HepG2 (cell line): ENCODE results near the gene CDC42SE1. TPM values are rescaled to one million over a fixed set of nuclear protein-coding genes. Genes with fewer than 3 reads are reported as not detected.

Experiments
- ATAC-seq: fragments of 200-7000 bp; cut with Tn5 transposase; 3 replicates; pipeline ENCODE4 v1.9.1; 2020; ENCODE audit warnings: mild to moderate bottlenecking, moderate library complexity
- BruUV-seq: library from RNA; stranded (reverse); fragments of 400-500 nt; replicated peaks from 2 replicates; lab custom pipeline; 2021; lab: Mats Ljungman, UMichigan
- CTCF ChIA-PET: fragments of 300-600 bp; formaldehyde crosslinking; extraction: SDS; loops from one replicate; lab custom pipeline; 2021; ENCODE audit warnings: low total read pairs, inconsistent platforms, low intra/inter-chr PET ratio; lab: Yijun Ruan, JAX
- POLR2A ChIA-PET: fragments of 350-600 bp; sonication (Branson Sonifier 250); formaldehyde crosslinking; loops from one replicate; lab custom pipeline; 2020; ENCODE audit warnings: antibody characterized with exemption, inconsistent platforms; lab: Yijun Ruan, JAX
- DNase-seq: peaks from one replicate; pipeline ENCODE4 v3.0.0-alpha.2; 2015; ENCODE audit warnings: low spot score
- FAIRE-seq: peaks from 3 replicates; lab custom pipeline; 2011; peaks lifted over from hg19 to GRCh38; lab: Jason Lieb, UNC
- H2AFZ ChIP-seq: one replicate; pipeline ENCODE4 v1.6.1; 2011; ENCODE audit warnings: low read length, inconsistent platforms
- H3K27ac ChIP-seq: fragments of 300-600 bp; 3 replicates; pipeline ENCODE4 v1.8.0; 2011; ENCODE audit warnings: mixed run types, mild to moderate bottlenecking, mixed read lengths, low read length, inconsistent platforms; ENCODE audit not compliant: insufficient read depth; ENCODE audit errors: extremely low read length
- H3K27me3 ChIP-seq, 2 experiments: fragments of 200-600 bp in 1 of 2; 2 replicates in 1 of 2; 3 replicates in 1 of 2; pipeline versions ENCODE4 v1.6.0 to v1.8.0; 2011; ENCODE audit warnings: low read length in 2 of 2, mild to moderate bottlenecking in 2 of 2, moderate library complexity in 2 of 2, inconsistent platforms in 1 of 2; ENCODE audit not compliant: insufficient read depth in 2 of 2, control insufficient read depth in 1 of 2
- H3K36me3 ChIP-seq, 2 experiments: fragments of 200-600 bp in 1 of 2; replicated peaks in 1 of 2; 2 replicates in 1 of 2; 3 replicates in 1 of 2; pipeline versions ENCODE4 v1.5.1 to v1.8.0; 2011; ENCODE audit warnings: low read length in 2 of 2, inconsistent platforms in 1 of 2; ENCODE audit not compliant: insufficient read depth in 2 of 2, control insufficient read depth in 1 of 2
- H3K4me1 ChIP-seq: 2 replicates; pipeline ENCODE4 v1.5.1; 2012; ENCODE audit warnings: low read length, inconsistent platforms; ENCODE audit not compliant: insufficient read depth
- H3K4me2 ChIP-seq: 2 replicates; pipeline ENCODE4 v1.6.0; 2011; ENCODE audit warnings: low read depth, low read length, inconsistent platforms
- H3K4me3 ChIP-seq, 3 experiments: fragments of 200-600 bp in 1 of 3; sonication (generic), shearing (Covaris generic) in 1 of 3; replicated peaks in 1 of 3; 2 replicates each; pipeline ENCODE4 v1.5.1; 2011 to 2016; ENCODE audit warnings: low read length in 3 of 3, inconsistent platforms in 2 of 3, low read depth in 2 of 3, mild to moderate bottlenecking in 2 of 3, control low read depth in 1 of 3, mixed read lengths in 1 of 3; ENCODE audit not compliant: insufficient read depth in 1 of 3
- H3K79me2 ChIP-seq: one replicate; pipeline ENCODE4 v1.6.1; 2011; ENCODE audit warnings: low read length, inconsistent platforms; ENCODE audit not compliant: insufficient read depth
- H3K9ac ChIP-seq: 2 replicates; pipeline ENCODE4 v1.6.0; 2011; ENCODE audit warnings: mild to moderate bottlenecking, low read depth, low read length, inconsistent platforms; ENCODE audit not compliant: insufficient read depth
- H3K9me3 ChIP-seq: 2 replicates; pipeline ENCODE4 v1.5.1; 2012; ENCODE audit warnings: mild to moderate bottlenecking, low read length
- H4K20me1 ChIP-seq: 2 replicates; pipeline ENCODE4 v1.6.0; 2011; ENCODE audit warnings: inconsistent platforms, mild to moderate bottlenecking, low read length, moderate library complexity; ENCODE audit not compliant: insufficient read depth
- ARID2 ChIP-seq: sonication (generic); formaldehyde crosslinking; IDR thresholded peaks from 2 replicates; pipeline ENCODE4 v1.8.1; 2022; ENCODE audit warnings: mild to moderate bottlenecking, missing genetic modification reagents, borderline replicate concordance
- BATF2 ChIP-seq: sonication (generic); formaldehyde crosslinking; IDR thresholded peaks from 2 replicates; pipeline ENCODE4 v1.8.0; 2022; ENCODE audit warnings: mild to moderate bottlenecking, missing genetic modification reagents, moderate library complexity
- CENPBD1 ChIP-seq: sonication (generic); formaldehyde crosslinking; IDR thresholded peaks from 2 replicates; pipeline ENCODE4 v1.8.0; 2022; ENCODE audit warnings: missing genetic modification reagents, low read depth, mild to moderate bottlenecking, borderline replicate concordance
- CSRNP1 ChIP-seq: sonication (generic); formaldehyde crosslinking; IDR thresholded peaks from 2 replicates; pipeline ENCODE4 v1.8.1; 2023; ENCODE audit warnings: mild to moderate bottlenecking, missing genetic modification reagents
- HNRNPUL1 ChIP-seq: fragments of 200-400 bp; formaldehyde crosslinking; IDR thresholded peaks from 2 replicates; pipeline ENCODE4 v1.6.1; 2017; ENCODE audit warnings: low read depth, mild to moderate bottlenecking, low read length, moderate library complexity
- SOX5 ChIP-seq: IDR thresholded peaks from 2 replicates; pipeline ENCODE4 v1.6.1; 2016; ENCODE audit warnings: borderline replicate concordance
- TOPORS ChIP-seq: sonication (generic); formaldehyde crosslinking; IDR thresholded peaks from 2 replicates; pipeline ENCODE4 v1.8.0; 2023; ENCODE audit warnings: mild to moderate bottlenecking, missing genetic modification reagents
- ZNF143 ChIP-seq: sonication (generic); formaldehyde crosslinking; IDR thresholded peaks from 2 replicates; pipeline ENCODE4 v1.4.0; 2020; ENCODE audit warnings: missing genetic modification reagents
- ZNF580 ChIP-seq: IDR thresholded peaks from 2 replicates; pipeline ENCODE4 v1.6.1; 2016; ENCODE audit warnings: low read depth, borderline replicate concordance
- WGBS: methylation state at CpG from one replicate; pipeline ENCODE4 v1.1.6; 2017; ENCODE audit warnings: low lambda C conversion rate; 5-methylcytosine and 5-hydroxymethylcytosine counted together
- in situ Hi-C: cut with HindIII; loops from 2 replicates; pipeline ENCODE4 v1.10.0; 2017; ENCODE audit warnings: low pct_unique_long_range_greater_than_20kb; ENCODE audit not compliant: extremely low pct_ligation_motif_present
- intact Hi-C: fragments of 100-400 bp; cut with micrococcal nuclease; formaldehyde crosslinking; loops from one replicate; pipeline ENCODE4 v1.10.0; 2022; ENCODE audit not compliant: unreplicated experiment
- polyA plus RNA-seq, 8 experiments: library from polyadenylated mRNA; depleted of rRNA in 3 of 8; stranded (reverse) in 7 of 8; unstranded in 1 of 8; fragments of >200 nt; fragmentation: Illumina TruSeq in 4 of 8; extraction: Trizol in 4 of 8; gene quantifications; 2 replicates each; pipeline versions ENCODE4 v1.2.1 to v1.2.3, GENCODE V29; 2011 to 2016; ENCODE audit warnings: low read depth in 4 of 8, missing spikeins in 1 of 8, mixed read lengths in 1 of 8; ENCODE audit not compliant: insufficient read depth in 1 of 8
- total RNA-seq, 5 experiments: library from RNA; depleted of rRNA; stranded (reverse); fragments of >200 nt; fragmentation: Illumina TruSeq; extraction: Trizol; gene quantifications; 2 replicates each; pipeline ENCODE4 v1.2.3, GENCODE V29; 2016; ENCODE audit warnings: low read depth in 1 of 5

Gene CDC42SE1
- total and polyA plus RNA-seq, 2 of the 13 experiments (the other 11 are each of a cell fraction or from before 2014, with no cell fraction given), result 17.6 to 17.9 TPM

GRCh38 chr1:151009674-151010345 is 49.6 kb downstream of the CDC42SE1 start:
- DNase-seq, result no peak
- BruUV-seq, result no TSS peak
- no peaks in the 10 kb centered on the region; a peak in 1 of 5 replicates for H3K27me3 ChIP-seq
- peak overlapping the region; percentile 100 for H3K27ac ChIP-seq
- CTCF ChIA-PET, result no interaction called here
- WGBS, result 96% methylated on average over 8 of the region's 8 CpGs
- H3K79me2 ChIP-seq, result peaks cover 28% of the 10 kb centered on the region
- H3K9me3 ChIP-seq, result no peaks in the 10 kb centered on the region
- FAIRE-seq, result no peak
- POLR2A ChIA-PET, result no interaction called here
- ATAC-seq, result no peak
- H3K9ac ChIP-seq, result peak overlapping the region; percentile 98
- no peaks in the 10 kb centered on the region for H3K36me3 ChIP-seq
- no peak overlapping the region for H2AFZ ChIP-seq
- in situ Hi-C loops (no loop called here), intact Hi-C loops (loop anchor here (5.0 kb wide), 3 partner anchors 37 to 137 kb away; partner anchors contain the start of genes C1orf56, CERS2 and SEMA6C)
- peak overlapping the region; percentile 93 for H3K4me2 ChIP-seq
- TF ChIP-seq HNRNPUL1, result no peak
- peak overlapping the region in 2 of 3 experiments; percentile 91 to 99; a peak in 3 of 6 replicates for H3K4me3 ChIP-seq
- H3K4me1 ChIP-seq, result peaks cover 78% of the 10 kb centered on the region
- H4K20me1 ChIP-seq, result no peaks in the 10 kb centered on the region

- DNase-seq (no peak), FAIRE-seq (no peak), ATAC-seq (no peak)
- Histone ChIP-seq H3K4me3 (peak overlapping the region; percentile 66 to 99 (median 91)), H3K4me2 (peak overlapping the region; percentile 93), H3K36me3 (no peaks in the 10 kb centered on the region), H3K9ac (peak overlapping the region; percentile 98), H3K27me3 (no peaks in the 10 kb centered on the region; a peak in 1 of 5 replicates), H2AFZ (peak overlapping the region; percentile 35), H3K27ac (peak overlapping the region; percentile 100), H4K20me1 (no peaks in the 10 kb centered on the region), H3K4me1 (peaks cover 77% of the 10 kb centered on the region), H3K9me3 (no peaks in the 10 kb centered on the region), H3K79me2 (peaks cover 32% of the 10 kb centered on the region)
- TSS peak; percentile 42 for BruUV-seq
- in situ Hi-C loops (no loop called here), intact Hi-C loops (loop anchor here (5.0 kb wide), 2 partner anchors 37 to 38 kb away; partner anchors contain the start of genes C1orf56 and CERS2)
- ChIA-PET CTCF (no interaction called here), POLR2A (interaction anchor here (0.5 kb wide), 1 partner anchor 210 kb away, joined by 3 read pairs; no protein-coding TSS in a partner anchor)
- 5% methylated on average over 3 of the region's 3 CpGs for WGBS
- TF ChIP-seq BATF2, result no peak
- no peak for TF ChIP-seq CENPBD1
- TF ChIP-seq ARID2 (CRISPR knock-in tag), result 0 out of 2 replicates have a peak, but pooled peaks have one; percentile 49
- TF ChIP-seq SOX5 (CRISPR knock-in tag), result peak; percentile 3; the same call in 1 of the 2 replicates
- TF ChIP-seq CSRNP1 (CRISPR knock-in tag), result 0 out of 2 replicates have a peak, but pooled peaks have one; percentile 10
- 0 out of 2 replicates have a peak, but pooled peaks have one; percentile 1 for TF ChIP-seq ZNF580
- TF ChIP-seq ZNF143 (CRISPR knock-in tag), result no peak
- 0 out of 2 replicates have a peak, but pooled peaks have one; percentile 11 for TF ChIP-seq TOPORS (CRISPR knock-in tag)
These were observed 50.2 kb downstream of the CDC42SE1 start for GRCh38 chr1:151009206-151009587.
